Measurements from ENCODE around the gene CAPN11.

Gene CAPN11

GRCh38 chr6:44158770-44159228 lies at the start of gene CAPN11:
CAPN11 (plus strand) TSS chr6:44158820; CDS start chr6:44158849, 29 bp downstream.
- DNase-seq (ENCODE audit: low read depth): no peak

- no peak for DNase-seq (ENCODE audit: low read depth)
Measured at GRCh38 chr6:44109212-44109611, 49.4 kb upstream of the CAPN11 start.

- no peak for DNase-seq (ENCODE audit: low read depth)
Measured at GRCh38 chr6:44110005-44110676, 48.5 kb upstream of the CAPN11 start.

GRCh38 chr6:44110966-44111365 lies 47.7 kb upstream of the CAPN11 start:
- no peak for DNase-seq (ENCODE audit: low read depth)

GRCh38 chr6:44111434-44112417 lies 46.9 kb upstream of the CAPN11 start:
- DNase-seq (ENCODE audit: low read depth): no peak

GRCh38 chr6:44113414-44113813 lies 45.2 kb upstream of the CAPN11 start:
- DNase-seq (ENCODE audit: low read depth): no peak

- no peak for DNase-seq (ENCODE audit: low read depth)
Measured at GRCh38 chr6:44115866-44116265, 42.8 kb upstream of the CAPN11 start.

- peak; percentile 84 for DNase-seq (ENCODE audit: low read depth)
Measured at GRCh38 chr6:44116641-44117382, 41.8 kb upstream of the CAPN11 start.

- DNase-seq (ENCODE audit: low read depth): no peak
Measured at GRCh38 chr6:44117397-44118128, 41.1 kb upstream of the CAPN11 start.

- DNase-seq (ENCODE audit: low read depth): no peak
Measured at GRCh38 chr6:44119704-44120262, 38.8 kb upstream of the CAPN11 start.

- DNase-seq (ENCODE audit: low read depth): no peak
Measured at GRCh38 chr6:44120692-44121443, 37.8 kb upstream of the CAPN11 start.

GRCh38 chr6:44122801-44123200 lies 35.8 kb upstream of the CAPN11 start:
- DNase-seq (ENCODE audit: low read depth): no peak

GRCh38 chr6:44123544-44123943 lies 35.1 kb upstream of the CAPN11 start:
- no peak for DNase-seq (ENCODE audit: low read depth)

- no peak for DNase-seq (ENCODE audit: low read depth)
Measured at GRCh38 chr6:44126320-44127149, 32.1 kb upstream of the CAPN11 start.

GRCh38 chr6:44127186-44128019 lies 31.2 kb upstream of the CAPN11 start, which contains the start of the genes MRPL14 and TMEM63B:
MRPL14 (minus strand) TSS chr6:44127452; CDS start chr6:44116611, 10,841 bp downstream.
TMEM63B (plus strand) TSS chr6:44127554; CDS start chr6:44134585, 7,031 bp downstream.
- no peak for DNase-seq (ENCODE audit: low read depth)

GRCh38 chr6:44128020-44128917 lies 30.4 kb upstream of the CAPN11 start:
- DNase-seq (ENCODE audit: low read depth): no peak

GRCh38 chr6:44129841-44130322 lies 28.7 kb upstream of the CAPN11 start:
- no peak for DNase-seq (ENCODE audit: low read depth)

Data from non-pigmented ciliary epithelial cell (primary cell).